Adipocyte (in vitro differentiated cells): Measurements from ENCODE around the gene ZNRF1.

ENCODE experiments used
- DNase-seq: peaks from one replicate; pipeline ENCODE4 v3.0.0-alpha.2; 2015; ENCODE audit warnings: low read depth
- H3K27me3 ChIP-seq: replicated peaks from 2 replicates; pipeline ENCODE4 v1.7.0; 2013; ENCODE audit warnings: mild to moderate bottlenecking, low read length, moderate library complexity; ENCODE audit not compliant: control insufficient read depth, insufficient read depth
- H3K36me3 ChIP-seq: 2 replicates; pipeline ENCODE4 v1.7.0; 2013; ENCODE audit warnings: low read length, mild to moderate bottlenecking, moderate library complexity; ENCODE audit not compliant: control insufficient read depth, insufficient read depth, severe bottlenecking
- H3K4me1 ChIP-seq: 2 replicates; pipeline ENCODE4 v1.7.0; 2013; ENCODE audit warnings: mild to moderate bottlenecking, low read length, moderate library complexity; ENCODE audit not compliant: control insufficient read depth, insufficient read depth
- H3K4me3 ChIP-seq: 2 replicates; pipeline ENCODE4 v1.7.0; 2013; ENCODE audit warnings: mild to moderate bottlenecking, low read length, moderate library complexity
- H3K9ac ChIP-seq: 2 replicates; pipeline ENCODE4 v1.7.0; 2013; ENCODE audit warnings: mild to moderate bottlenecking, low read length, moderate library complexity
- H3K9me3 ChIP-seq: 2 replicates; pipeline ENCODE4 v1.7.0; 2013; ENCODE audit warnings: mild to moderate bottlenecking, low read length, moderate library complexity; ENCODE audit not compliant: control insufficient read depth

ZNRF1 gene

GRCh38 chr16:75063549-75064088, 64.8 kb downstream of the ZNRF1 start:
- no peak for DNase-seq

GRCh38 chr16:75064403-75065148, 65.8 kb downstream of the ZNRF1 start:
- no peak for DNase-seq
- H3K9ac ChIP-seq = no peak overlapping the region
- no peaks in the 10 kb centered on the region for H3K9me3 ChIP-seq
- no peaks in the 10 kb centered on the region for H3K36me3 ChIP-seq
- no peak overlapping the region for H3K4me3 ChIP-seq
- peaks cover 15% of the 10 kb centered on the region for H3K4me1 ChIP-seq
- no peaks in the 10 kb centered on the region for H3K27me3 ChIP-seq

More at GRCh38 chr16:75063549-75064088, 64.8 kb downstream of the ZNRF1 start:
- Histone ChIP-seq H3K27me3 (no peaks in the 10 kb centered on the region), H3K36me3 (no peaks in the 10 kb centered on the region), H3K4me3 (no peak overlapping the region), H3K4me1 (peaks cover 14% of the 10 kb centered on the region), H3K9ac (no peak overlapping the region), H3K9me3 (no peaks in the 10 kb centered on the region)

GRCh38 chr16:75065149-75065505, 66.3 kb downstream of the ZNRF1 start:
- Histone ChIP-seq H3K4me1 (peaks cover 21% of the 10 kb centered on the region), H3K9ac (no peak overlapping the region), H3K9me3 (no peaks in the 10 kb centered on the region), H3K27me3 (no peaks in the 10 kb centered on the region), H3K36me3 (no peaks in the 10 kb centered on the region), H3K4me3 (no peak overlapping the region)
- no peak for DNase-seq

- DNase-seq = no peak
- Histone ChIP-seq H3K9ac (no peak overlapping the region), H3K4me1 (peaks cover 26% of the 10 kb centered on the region), H3K36me3 (no peaks in the 10 kb centered on the region), H3K9me3 (no peaks in the 10 kb centered on the region), H3K27me3 (no peaks in the 10 kb centered on the region), H3K4me3 (no peak overlapping the region)
Observed at GRCh38 chr16:75065521-75066149, 66.8 kb downstream of the ZNRF1 start.

GRCh38 chr16:75066861-75067447, 68.1 kb downstream of the ZNRF1 start:
- H3K36me3 ChIP-seq = no peaks in the 10 kb centered on the region
- H3K9ac ChIP-seq = no peak overlapping the region
- no peak for DNase-seq
- H3K4me1 ChIP-seq = peaks cover 25% of the 10 kb centered on the region
- H3K4me3 ChIP-seq = no peak overlapping the region
- no peaks in the 10 kb centered on the region for H3K27me3 ChIP-seq
- H3K9me3 ChIP-seq = no peaks in the 10 kb centered on the region

- Histone ChIP-seq H3K9ac (no peak overlapping the region), H3K9me3 (no peaks in the 10 kb centered on the region), H3K4me3 (no peak overlapping the region), H3K36me3 (no peaks in the 10 kb centered on the region), H3K27me3 (no peaks in the 10 kb centered on the region), H3K4me1 (peaks cover 14% of the 10 kb centered on the region)
- DNase-seq = no peak
Observed at GRCh38 chr16:75068085-75069031, 69.5 kb downstream of the ZNRF1 start.

- H3K27me3 ChIP-seq = no peaks in the 10 kb centered on the region
- H3K9me3 ChIP-seq = no peaks in the 10 kb centered on the region
- H3K36me3 ChIP-seq = no peaks in the 10 kb centered on the region
- no peak overlapping the region for H3K9ac ChIP-seq
- H3K4me1 ChIP-seq = peaks cover 14% of the 10 kb centered on the region
- no peak for DNase-seq
- H3K4me3 ChIP-seq = no peak overlapping the region
Observed at GRCh38 chr16:75070012-75070841, 71.4 kb downstream of the ZNRF1 start.

GRCh38 chr16:75071621-75072020, 72.8 kb downstream of the ZNRF1 start:
- Histone ChIP-seq H3K9me3 (no peaks in the 10 kb centered on the region), H3K27me3 (no peaks in the 10 kb centered on the region), H3K4me1 (peaks cover 14% of the 10 kb centered on the region), H3K9ac (no peak overlapping the region), H3K36me3 (no peaks in the 10 kb centered on the region), H3K4me3 (no peak overlapping the region)
- DNase-seq = no peak

- Histone ChIP-seq H3K4me1 (peaks cover 14% of the 10 kb centered on the region), H3K36me3 (no peaks in the 10 kb centered on the region), H3K27me3 (no peaks in the 10 kb centered on the region), H3K9ac (no peak overlapping the region), H3K9me3 (no peaks in the 10 kb centered on the region), H3K4me3 (no peak overlapping the region)
- DNase-seq = no peak
Observed at GRCh38 chr16:75072239-75072947, 73.6 kb downstream of the ZNRF1 start.
